Peyer's patch (tissue), 4 donors: Measurements from ENCODE around the gene CTSO. TPM values are rescaled to one million over a fixed set of nuclear protein-coding genes. Genes with fewer than 3 reads are reported as not detected.

Source experiments
- DNase-seq, 3 donors: peaks; one replicate each; pipeline ENCODE4 v3.0.0-alpha.2; 2017 to 2019
- H3K27ac ChIP-seq, 4 donors: fragments of 200-600 bp; sonication (generic); one replicate each; pipeline ENCODE4 v1.5.1; 2016 to 2019
- H3K27me3 ChIP-seq, 2 donors: fragments of 200-600 bp; sonication (generic); one replicate each; pipeline ENCODE4 v1.5.1; 2019
- H3K36me3 ChIP-seq, 3 donors: fragments of 200-600 bp; sonication (generic); one replicate each; pipeline ENCODE4 v1.5.1; 2016 to 2019
- H3K4me1 ChIP-seq, 4 donors: fragments of 200-600 bp; sonication (generic); one replicate each; pipeline ENCODE4 v1.5.1; 2016 to 2019
- H3K4me3 ChIP-seq, 4 donors: fragments of 200-600 bp; sonication (generic); 1 replicate in 3 of 4; 2 replicates in 1 of 4; pipeline ENCODE4 v1.5.1; 2016 to 2019; ENCODE audit warnings: mild to moderate bottlenecking in 1 of 4
- H3K9me3 ChIP-seq, 4 donors: fragments of 200-600 bp; sonication (generic); one replicate each; pipeline ENCODE4 v1.5.1; 2016 to 2019; ENCODE audit warnings: mild to moderate bottlenecking in 1 of 4
- POLR2A ChIP-seq, 2 donors: fragments of 450-650 bp; IDR thresholded peaks; one replicate each; pipeline ENCODE4 v1.5.1; 2017; ENCODE audit warnings: antibody characterized with exemption in 2 of 2, mild to moderate bottlenecking in 2 of 2, moderate library complexity in 2 of 2
- total RNA-seq, 4 donors: library from RNA; depleted of rRNA; stranded (reverse); fragments of >200 nt; gene quantifications; one replicate each; pipeline ENCODE4 v1.1.0, GENCODE V29; 2016
- TF ChIP-seq, protein P1 (sequence below), 6 experiments: fragments of 450-650 bp in 4 of 6; fragments of 200-600 bp in 2 of 6; sonication (generic) in 1 of 6; IDR thresholded peaks; one replicate each; pipeline ENCODE4 v1.5.1; 2017 to 2019; ENCODE audit warnings: antibody characterized with exemption in 6 of 6, mild to moderate bottlenecking in 3 of 6, moderate library complexity in 1 of 6

CTSO gene
- total RNA-seq, 4 donors from 2014 or later, result 9.1 to 18.4 (median 12.7) TPM

DNA sequence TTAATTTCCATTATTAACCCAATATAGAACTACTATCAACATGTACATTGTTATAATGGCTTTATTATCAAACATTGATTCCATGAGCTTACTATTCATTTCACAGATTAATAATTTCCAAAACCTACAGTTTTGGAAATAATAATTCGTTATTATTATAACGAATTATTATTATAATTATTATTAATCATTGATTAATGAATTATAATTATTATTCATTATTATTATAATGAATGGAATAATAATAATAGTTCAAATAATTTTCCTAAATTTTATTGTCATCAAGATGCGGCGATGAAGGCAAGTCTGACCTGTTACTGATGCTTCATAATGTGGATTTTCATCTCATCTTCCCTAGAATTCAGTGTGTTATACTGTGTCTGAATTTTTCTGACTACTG is 22.0 kb downstream of the CTSO start:
- no peak for TF ChIP-seq POLR2A (IDR thresholded peaks at IDR 0.05)
- TF ChIP-seq, protein P1, sequence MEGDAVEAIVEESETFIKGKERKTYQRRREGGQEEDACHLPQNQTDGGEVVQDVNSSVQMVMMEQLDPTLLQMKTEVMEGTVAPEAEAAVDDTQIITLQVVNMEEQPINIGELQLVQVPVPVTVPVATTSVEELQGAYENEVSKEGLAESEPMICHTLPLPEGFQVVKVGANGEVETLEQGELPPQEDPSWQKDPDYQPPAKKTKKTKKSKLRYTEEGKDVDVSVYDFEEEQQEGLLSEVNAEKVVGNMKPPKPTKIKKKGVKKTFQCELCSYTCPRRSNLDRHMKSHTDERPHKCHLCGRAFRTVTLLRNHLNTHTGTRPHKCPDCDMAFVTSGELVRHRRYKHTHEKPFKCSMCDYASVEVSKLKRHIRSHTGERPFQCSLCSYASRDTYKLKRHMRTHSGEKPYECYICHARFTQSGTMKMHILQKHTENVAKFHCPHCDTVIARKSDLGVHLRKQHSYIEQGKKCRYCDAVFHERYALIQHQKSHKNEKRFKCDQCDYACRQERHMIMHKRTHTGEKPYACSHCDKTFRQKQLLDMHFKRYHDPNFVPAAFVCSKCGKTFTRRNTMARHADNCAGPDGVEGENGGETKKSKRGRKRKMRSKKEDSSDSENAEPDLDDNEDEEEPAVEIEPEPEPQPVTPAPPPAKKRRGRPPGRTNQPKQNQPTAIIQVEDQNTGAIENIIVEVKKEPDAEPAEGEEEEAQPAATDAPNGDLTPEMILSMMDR (IDR thresholded peaks at IDR 0.05), result no peak
- H3K27me3 ChIP-seq, result no peaks in the 10 kb centered on the region
- no peak for DNase-seq
- H3K9me3 ChIP-seq, result no peaks in the 10 kb centered on the region
- H3K4me3 ChIP-seq, result no peak overlapping the region
- H3K27ac ChIP-seq, result no peak overlapping the region
- H3K36me3 ChIP-seq, result peaks cover 0 to 25% (median 0%) of the 10 kb centered on the region in 3 donors
- H3K4me1 ChIP-seq, result no peaks in the 10 kb centered on the region

GRCh38 chr4:155930330-155930729 is 23.3 kb downstream of the CTSO start:
- TF ChIP-seq, protein P1 (IDR thresholded peaks at IDR 0.05), result no peak
- no peak for TF ChIP-seq POLR2A (IDR thresholded peaks at IDR 0.05)
- no peak overlapping the region for H3K4me3 ChIP-seq
- no peak for DNase-seq

DNA sequence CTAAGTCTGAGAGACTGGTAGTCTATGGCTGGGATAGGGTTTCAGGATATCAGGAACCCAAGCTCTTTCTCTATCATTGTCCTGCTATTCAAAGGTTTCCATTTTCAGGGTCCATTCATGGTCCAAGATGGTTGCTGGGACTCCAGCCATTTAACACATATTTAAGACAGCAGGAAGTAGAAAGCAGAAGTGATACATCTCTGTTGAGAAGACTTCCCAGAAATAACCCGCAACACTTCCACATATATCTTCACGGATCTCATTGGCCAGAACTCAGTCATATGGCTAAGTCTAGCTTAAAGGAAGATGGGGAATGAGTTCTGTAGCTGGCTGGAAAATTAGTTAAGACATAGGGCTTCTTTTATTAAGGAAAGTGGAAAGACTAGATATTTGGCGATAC is 23.8 kb downstream of the CTSO start:
- DNase-seq, result no peak
- H3K36me3 ChIP-seq, result peaks cover 0 to 27% (median 0%) of the 10 kb centered on the region in 3 donors
- TF ChIP-seq, protein P1 (IDR thresholded peaks at IDR 0.05), result no peak
- no peak for TF ChIP-seq POLR2A (IDR thresholded peaks at IDR 0.05)
- no peaks in the 10 kb centered on the region for H3K9me3 ChIP-seq
- no peak overlapping the region for H3K4me3 ChIP-seq
- H3K27ac ChIP-seq, result no peak overlapping the region
- no peaks in the 10 kb centered on the region for H3K27me3 ChIP-seq
- no peaks in the 10 kb centered on the region for H3K4me1 ChIP-seq

More at GRCh38 chr4:155930330-155930729, 23.3 kb downstream of the CTSO start:
- H3K27ac ChIP-seq, result no peak overlapping the region
- no peaks in the 10 kb centered on the region for H3K27me3 ChIP-seq
- no peaks in the 10 kb centered on the region for H3K9me3 ChIP-seq
- no peaks in the 10 kb centered on the region for H3K4me1 ChIP-seq
- peaks cover 0 to 24% (median 0%) of the 10 kb centered on the region in 3 donors for H3K36me3 ChIP-seq

DNA sequence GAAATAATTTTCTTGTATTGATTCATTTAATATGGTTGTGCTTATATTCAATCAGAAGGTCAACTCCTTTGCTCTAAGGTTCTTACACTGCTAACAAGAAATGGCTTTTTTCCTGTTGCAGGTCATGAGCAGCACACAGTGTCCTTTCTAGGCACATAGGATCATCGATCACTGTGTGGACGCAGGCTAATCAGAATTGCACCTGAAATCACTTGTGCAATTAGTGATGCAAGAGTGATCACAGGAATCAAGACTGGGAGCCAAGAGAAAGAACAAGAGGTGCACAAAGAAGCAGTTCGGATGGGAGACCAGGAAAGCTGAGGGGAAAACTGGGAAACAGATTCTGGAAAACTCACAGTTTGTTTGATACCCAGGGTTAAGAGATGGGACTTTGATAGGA is 29.0 kb downstream of the CTSO start:
- Histone ChIP-seq H3K9me3 (no peaks in the 10 kb centered on the region), H3K4me3 (no peak overlapping the region), H3K36me3 (peaks cover 0 to 25% (median 0%) of the 10 kb centered on the region in 3 donors), H3K27ac (no peak overlapping the region), H3K4me1 (no peaks in the 10 kb centered on the region), H3K27me3 (no peaks in the 10 kb centered on the region)
- TF ChIP-seq, protein P1 (IDR thresholded peaks at IDR 0.05), result no peak
- no peak for TF ChIP-seq POLR2A (IDR thresholded peaks at IDR 0.05)
- no peak for DNase-seq

DNA sequence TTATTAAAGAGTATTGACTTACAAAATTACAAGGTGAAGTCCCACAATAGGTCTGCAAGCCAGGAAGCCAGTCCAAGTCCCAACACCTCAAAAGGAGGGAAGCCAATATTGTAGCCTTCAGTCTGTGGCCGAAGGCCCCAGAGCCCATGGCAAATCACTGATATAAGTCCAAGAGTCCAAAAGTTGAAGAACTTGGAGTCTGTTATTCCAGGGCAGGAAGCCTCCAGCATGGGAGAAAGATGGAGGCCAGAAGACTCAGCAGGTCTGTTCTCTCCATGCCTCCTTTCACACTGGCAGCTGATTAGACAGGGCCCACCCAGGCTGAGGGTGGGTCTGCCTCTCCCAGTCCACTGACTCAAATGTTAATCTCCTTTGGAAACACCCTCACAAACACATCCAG is 32.1 kb downstream of the CTSO start:
- H3K27ac ChIP-seq, result no peak overlapping the region
- H3K27me3 ChIP-seq, result no peaks in the 10 kb centered on the region
- no peaks in the 10 kb centered on the region for H3K4me1 ChIP-seq
- no peaks in the 10 kb centered on the region for H3K9me3 ChIP-seq
- no peak for DNase-seq
- H3K36me3 ChIP-seq, result peaks cover 0 to 11% (median 0%) of the 10 kb centered on the region in 3 donors
- H3K4me3 ChIP-seq, result no peak overlapping the region
- no peak for TF ChIP-seq POLR2A (IDR thresholded peaks at IDR 0.05)
- TF ChIP-seq, protein P1 (IDR thresholded peaks at IDR 0.05), result no peak

GRCh38 chr4:155914782-155915181 is 38.9 kb downstream of the CTSO start:
- no peaks in the 10 kb centered on the region for H3K4me1 ChIP-seq
- H3K27me3 ChIP-seq, result no peaks in the 10 kb centered on the region
- no peaks in the 10 kb centered on the region for H3K9me3 ChIP-seq
- H3K27ac ChIP-seq, result no peak overlapping the region
- H3K36me3 ChIP-seq, result no peaks in the 10 kb centered on the region
- TF ChIP-seq POLR2A (IDR thresholded peaks at IDR 0.05), result no peak
- TF ChIP-seq, protein P1 (IDR thresholded peaks at IDR 0.05), result no peak
- H3K4me3 ChIP-seq, result no peak overlapping the region
- DNase-seq, result no peak
